NCI-H526 treated with DMSO at 0.1 percent for 48 hours (cell line): ENCODE data around the gene RRM2.

Source experiments
- DNase-seq: peaks from one replicate; lab custom pipeline; 2025; lab: John Stamatoyannopoulos, UW

The RRM2 gene

GRCh38 chr2:10122500-10123280, at the start of gene RRM2:
Gene RRM2 (plus strand): TSS chr2:10122739. CDS start chr2:10122799, 60 bp downstream.
- peak; percentile 86 for DNase-seq

- DNase-seq = no peak
These were observed 48.8 kb upstream of the RRM2 start for GRCh38 chr2:10073706-10074105.

- DNase-seq = no peak
These were observed 47.4 kb upstream of the RRM2 start for GRCh38 chr2:10075101-10075500.

GRCh38 chr2:10075571-10076209, 46.8 kb upstream of the RRM2 start:
- DNase-seq = no peak

- DNase-seq = no peak
These were observed 46.0 kb upstream of the RRM2 start for GRCh38 chr2:10076511-10076910.

- DNase-seq = no peak
These were observed 45.5 kb upstream of the RRM2 start for GRCh38 chr2:10076988-10077527.

GRCh38 chr2:10078001-10078400, 44.5 kb upstream of the RRM2 start:
- no peak for DNase-seq

GRCh38 chr2:10078704-10079265, 43.8 kb upstream of the RRM2 start:
- no peak for DNase-seq

- no peak for DNase-seq
These were observed 43.2 kb upstream of the RRM2 start for GRCh38 chr2:10079266-10079869.

- DNase-seq = no peak
These were observed 42.5 kb upstream of the RRM2 start, which contains the start of gene CYS1 for GRCh38 chr2:10079870-10080535. Gene CYS1 (minus strand): TSS chr2:10080411. CDS start chr2:10080223, 188 bp downstream.

- no peak for DNase-seq
These were observed 41.8 kb upstream of the RRM2 start for GRCh38 chr2:10080536-10081304.

- DNase-seq = no peak
These were observed 39.5 kb upstream of the RRM2 start for GRCh38 chr2:10083046-10083445.

GRCh38 chr2:10083692-10084211, 38.8 kb upstream of the RRM2 start:
- DNase-seq = peak; percentile 95

- no peak for DNase-seq
These were observed 38.2 kb upstream of the RRM2 start for GRCh38 chr2:10084223-10084865.

- no peak for DNase-seq
These were observed 37.4 kb upstream of the RRM2 start for GRCh38 chr2:10085043-10085667.

- no peak for DNase-seq
These were observed 36.9 kb upstream of the RRM2 start for GRCh38 chr2:10085668-10086059.

- DNase-seq = no peak
These were observed 35.6 kb upstream of the RRM2 start for GRCh38 chr2:10086950-10087349.

GRCh38 chr2:10087360-10087759, 35.2 kb upstream of the RRM2 start:
- no peak for DNase-seq

GRCh38 chr2:10089565-10090190, 32.9 kb upstream of the RRM2 start:
- DNase-seq = no peak
